Neuronal stem cell (in vitro differentiated cells): ENCODE results near the gene HOMEZ.

Experiments
- DNase-seq: peaks from one replicate; pipeline ENCODE4 v3.0.0-alpha.2; 2013; ENCODE audit warnings: low spot score
- H2AFZ ChIP-seq: one replicate; pipeline ENCODE4 v1.6.1; 2013; ENCODE audit warnings: mild to moderate bottlenecking, low read length, inconsistent platforms
- H2AK5ac ChIP-seq: 2 replicates; pipeline ENCODE4 v1.6.1; 2013; ENCODE audit warnings: low read depth, mild to moderate bottlenecking, inconsistent platforms, low read length, moderate library complexity, mixed read lengths
- H2BK120ac ChIP-seq: 2 replicates; pipeline ENCODE4 v1.6.1; 2013; ENCODE audit warnings: low read depth, mild to moderate bottlenecking, inconsistent platforms, low read length, moderate library complexity, mixed read lengths
- H2BK12ac ChIP-seq: one replicate; pipeline ENCODE4 v1.6.1; 2013; ENCODE audit warnings: low read length, inconsistent platforms
- H2BK15ac ChIP-seq: 2 replicates; pipeline ENCODE4 v1.6.1; 2013; ENCODE audit warnings: mild to moderate bottlenecking, low read length, inconsistent platforms, mixed read lengths
- H2BK5ac ChIP-seq: one replicate; pipeline ENCODE4 v1.6.1; 2013; ENCODE audit warnings: inconsistent platforms, mild to moderate bottlenecking, low read length, moderate library complexity
- H3K14ac ChIP-seq: one replicate; pipeline ENCODE4 v1.6.1; 2013; ENCODE audit warnings: low read length, inconsistent platforms
- H3K18ac ChIP-seq: 2 replicates; pipeline ENCODE4 v1.6.1; 2013; ENCODE audit warnings: low read length, inconsistent platforms
- H3K23ac ChIP-seq: 2 replicates; pipeline ENCODE4 v1.6.1; 2013; ENCODE audit warnings: low read depth, mild to moderate bottlenecking, mixed read lengths, low read length, inconsistent platforms; ENCODE audit not compliant: poor library complexity
- H3K27ac ChIP-seq: replicated peaks from 3 replicates; pipeline ENCODE4 v1.5.1; 2013; ENCODE audit warnings: low read length, inconsistent platforms
- H3K27me3 ChIP-seq, 3 experiments: 2 replicates each; pipeline ENCODE4 v1.6.1; 2013; ENCODE audit warnings: low read length in 3 of 3, mild to moderate bottlenecking in 2 of 3, inconsistent platforms in 1 of 3, low read depth in 1 of 3, mixed read lengths in 1 of 3, moderate library complexity in 1 of 3; ENCODE audit not compliant: control insufficient read depth in 3 of 3, insufficient read depth in 3 of 3
- H3K36me3 ChIP-seq, 2 donors: replicated peaks in 1 of 2; 2 replicates each; pipeline ENCODE4 v1.6.1; 2013; ENCODE audit warnings: low read length in 2 of 2; ENCODE audit not compliant: control insufficient read depth in 2 of 2, insufficient read depth in 2 of 2
- H3K4ac ChIP-seq: 2 replicates; pipeline ENCODE4 v1.6.1; 2013; ENCODE audit warnings: inconsistent platforms, mild to moderate bottlenecking, low read length, moderate library complexity
- H3K4me1 ChIP-seq, 2 donors: 1 replicate in 1 of 2; 2 replicates in 1 of 2; pipeline ENCODE4 v1.6.1; 2013; ENCODE audit warnings: low read length in 2 of 2, low read depth in 1 of 2; ENCODE audit not compliant: control insufficient read depth in 2 of 2, insufficient read depth in 1 of 2
- H3K4me2 ChIP-seq: one replicate; pipeline ENCODE4 v1.6.1; 2013; ENCODE audit warnings: mild to moderate bottlenecking, low read length, inconsistent platforms; ENCODE audit not compliant: insufficient read depth, poor library complexity, severe bottlenecking
- H3K4me3 ChIP-seq, 2 donors: 2 replicates each; pipeline ENCODE4 v1.5.1; 2013; ENCODE audit warnings: low read length in 2 of 2, mild to moderate bottlenecking in 2 of 2, inconsistent platforms in 1 of 2, moderate library complexity in 1 of 2
- H3K79me1 ChIP-seq: one replicate; pipeline ENCODE4 v1.6.1; 2013; ENCODE audit warnings: low read depth, mild to moderate bottlenecking, inconsistent platforms, low read length, moderate library complexity
- H3K9ac ChIP-seq: one replicate; pipeline ENCODE4 v1.6.1; 2013; ENCODE audit warnings: mild to moderate bottlenecking, low read depth, low read length, inconsistent platforms; ENCODE audit not compliant: poor library complexity
- H3K9me3 ChIP-seq, 2 donors: replicated peaks in 1 of 2; 2 replicates each; pipeline versions ENCODE3 to v1.6.1; 2013; ENCODE audit warnings: low read length in 2 of 2, mild to moderate bottlenecking in 2 of 2, inconsistent platforms in 1 of 2, low read depth in 1 of 2, mixed read lengths in 1 of 2, moderate library complexity in 1 of 2; ENCODE audit not compliant: control insufficient read depth in 2 of 2, insufficient read depth in 1 of 2
- H4K8ac ChIP-seq: one replicate; pipeline ENCODE4 v1.6.1; 2013; ENCODE audit warnings: low read depth, mild to moderate bottlenecking, inconsistent platforms, low read length, moderate library complexity
- H4K91ac ChIP-seq: one replicate; pipeline ENCODE4 v1.6.1; 2013; ENCODE audit warnings: low read length, low read depth, mild to moderate bottlenecking, inconsistent platforms; ENCODE audit not compliant: poor library complexity
- WGBS, 2 donors: extraction: QIAGEN DNeasy Blood & Tissue Kit; methylation state at CpG; one replicate each; pipeline ENCODE4 v1.1.7; 2013; ENCODE audit warnings: missing lambda C conversion rate in 2 of 2, mixed read lengths in 1 of 2; ENCODE audit not compliant: insufficient read length in 2 of 2, insufficient replicate concordance in 1 of 2; ENCODE audit errors: extremely low coverage in 2 of 2; 5-methylcytosine and 5-hydroxymethylcytosine counted together

HOMEZ gene

GRCh38 chr14:23299211-23299957 is 13.5 kb upstream of the HOMEZ start:
- no peak overlapping the region for H2BK12ac ChIP-seq
- no peaks in the 10 kb centered on the region for H3K79me1 ChIP-seq
- no peak overlapping the region for H3K9ac ChIP-seq
- DNase-seq: no peak
- no peak overlapping the region for H3K4me2 ChIP-seq
- H2BK120ac ChIP-seq: no peak overlapping the region
- no peak overlapping the region for H3K18ac ChIP-seq
- H3K27ac ChIP-seq: no peak overlapping the region
- H2AFZ ChIP-seq: no peak overlapping the region
- no peak overlapping the region for H3K14ac ChIP-seq
- H3K27me3 ChIP-seq: no peaks in the 10 kb centered on the region
- H3K4ac ChIP-seq: no peak overlapping the region
- H3K4me1 ChIP-seq: peaks cover 3 to 21% of the 10 kb centered on the region in 2 donors
- H3K9me3 ChIP-seq: no peaks in the 10 kb centered on the region
- H3K4me3 ChIP-seq: no peak overlapping the region
- no CpG with 5 or more reads among the region's 2 CpGs for WGBS, 2 donors
- H2AK5ac ChIP-seq: no peak overlapping the region
- H4K91ac ChIP-seq: no peak overlapping the region
- H3K36me3 ChIP-seq: peaks cover 3 to 29% of the 10 kb centered on the region in 2 donors
- H4K8ac ChIP-seq: no peak overlapping the region
- H2BK5ac ChIP-seq: no peak overlapping the region
- H3K23ac ChIP-seq: no peak overlapping the region
- H2BK15ac ChIP-seq: no peak overlapping the region

GRCh38 chr14:23297611-23298277 is 11.8 kb upstream of the HOMEZ start:
- no CpG with 5 or more reads among the region's 7 CpGs for WGBS, 2 donors
- peaks cover 3 to 21% of the 10 kb centered on the region in 2 donors for H3K4me1 ChIP-seq
- H3K23ac ChIP-seq: no peak overlapping the region
- H3K14ac ChIP-seq: no peak overlapping the region
- no peak overlapping the region for H4K8ac ChIP-seq
- no peak overlapping the region for H4K91ac ChIP-seq
- no peak overlapping the region for H2AK5ac ChIP-seq
- H2BK12ac ChIP-seq: no peak overlapping the region
- H2BK120ac ChIP-seq: no peak overlapping the region
- H3K4me2 ChIP-seq: no peak overlapping the region
- no peaks in the 10 kb centered on the region for H3K27me3 ChIP-seq
- H3K9ac ChIP-seq: no peak overlapping the region
- no peak overlapping the region for H3K4me3 ChIP-seq
- no peak overlapping the region for H3K18ac ChIP-seq
- H3K79me1 ChIP-seq: no peaks in the 10 kb centered on the region
- peaks cover 3 to 29% of the 10 kb centered on the region in 2 donors for H3K36me3 ChIP-seq
- no peak overlapping the region for H3K27ac ChIP-seq
- H2BK5ac ChIP-seq: no peak overlapping the region
- H2AFZ ChIP-seq: no peak overlapping the region
- no peak overlapping the region for H3K4ac ChIP-seq
- DNase-seq: no peak
- no peak overlapping the region for H2BK15ac ChIP-seq
- no peaks in the 10 kb centered on the region for H3K9me3 ChIP-seq

GRCh38 chr14:23297096-23297495 is 11.2 kb upstream of the HOMEZ start:
- H2AFZ ChIP-seq: no peak overlapping the region
- DNase-seq: no peak

GRCh38 chr14:23296012-23296777 is 10.3 kb upstream of the HOMEZ start:
- Histone ChIP-seq H2BK120ac (no peak overlapping the region), H3K9me3 (no peaks in the 10 kb centered on the region), H3K18ac (no peak overlapping the region), H3K4me2 (no peak overlapping the region), H2BK12ac (no peak overlapping the region), H3K27ac (no peak overlapping the region), H2AFZ (no peak overlapping the region), H3K27me3 (no peaks in the 10 kb centered on the region), H3K23ac (no peak overlapping the region), H2BK5ac (no peak overlapping the region), H2BK15ac (no peak overlapping the region), H3K4me1 (peaks cover 3 to 21% of the 10 kb centered on the region in 2 donors), H3K14ac (no peak overlapping the region), H2AK5ac (no peak overlapping the region), H4K8ac (no peak overlapping the region), H4K91ac (no peak overlapping the region), H3K79me1 (no peaks in the 10 kb centered on the region), H3K4me3 (no peak overlapping the region), H3K9ac (no peak overlapping the region), H3K36me3 (peaks cover 3 to 29% of the 10 kb centered on the region in 2 donors), H3K4ac (no peak overlapping the region)
- no peak for DNase-seq
- WGBS, 2 donors: no CpG with 5 or more reads among the region's 7 CpGs

More at GRCh38 chr14:23297096-23297495, 11.2 kb upstream of the HOMEZ start:
- Histone ChIP-seq H3K23ac (no peak overlapping the region), H2BK12ac (no peak overlapping the region), H2BK120ac (no peak overlapping the region), H3K9ac (no peak overlapping the region), H3K18ac (no peak overlapping the region), H4K91ac (no peak overlapping the region), H2BK15ac (no peak overlapping the region), H3K27ac (no peak overlapping the region), H3K79me1 (no peaks in the 10 kb centered on the region), H3K4me1 (peaks cover 3 to 21% of the 10 kb centered on the region in 2 donors), H3K4ac (no peak overlapping the region), H3K14ac (no peak overlapping the region), H3K4me2 (no peak overlapping the region), H3K9me3 (no peaks in the 10 kb centered on the region), H3K36me3 (peaks cover 3 to 29% of the 10 kb centered on the region in 2 donors), H2BK5ac (no peak overlapping the region), H4K8ac (no peak overlapping the region), H3K27me3 (no peaks in the 10 kb centered on the region), H2AK5ac (no peak overlapping the region), H3K4me3 (no peak overlapping the region)
- no CpG with 5 or more reads among the region's 7 CpGs for WGBS, 2 donors
